HG03039 (cell line): ENCODE results near the gene MED12L.

Source experiments
- ATAC-seq: cut with Tn5 transposase; IDR thresholded peaks from one replicate; pipeline ENCODE4 v1.9.1; 2021; ENCODE audit warnings: mild to moderate bottlenecking, moderate library complexity; ENCODE audit not compliant: unreplicated experiment

Gene MED12L

GRCh38 chr3:151283907-151284461 is 198.5 kb downstream of the MED12L start:
- no peak for ATAC-seq

- ATAC-seq, result no peak
Measured at GRCh38 chr3:151285940-151286339, 200.5 kb downstream of the MED12L start.

GRCh38 chr3:151289445-151289844 is 204.0 kb downstream of the MED12L start:
- no peak for ATAC-seq

DNA sequence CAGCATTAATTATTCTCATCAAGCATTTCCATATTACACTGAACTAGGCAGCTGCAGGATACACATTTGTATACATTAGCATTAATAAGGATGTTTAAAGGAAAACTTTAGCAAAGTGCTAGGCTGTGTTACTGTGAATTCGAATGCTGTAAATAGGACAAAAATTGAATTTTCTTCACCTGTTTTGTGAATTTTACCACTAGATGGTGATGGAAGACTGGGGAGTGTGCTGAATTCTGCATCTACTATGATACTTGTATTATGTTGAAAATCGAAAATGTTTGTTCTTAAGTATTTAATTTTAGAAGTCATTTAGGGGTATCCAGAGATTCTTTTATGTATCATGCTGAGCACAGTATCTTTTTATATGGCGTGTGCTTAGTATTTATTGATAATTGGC is 205.2 kb downstream of the MED12L start:
- ATAC-seq, result no peak

- no peak for ATAC-seq
Measured at GRCh38 chr3:151293127-151293526, 207.7 kb downstream of the MED12L start.

DNA sequence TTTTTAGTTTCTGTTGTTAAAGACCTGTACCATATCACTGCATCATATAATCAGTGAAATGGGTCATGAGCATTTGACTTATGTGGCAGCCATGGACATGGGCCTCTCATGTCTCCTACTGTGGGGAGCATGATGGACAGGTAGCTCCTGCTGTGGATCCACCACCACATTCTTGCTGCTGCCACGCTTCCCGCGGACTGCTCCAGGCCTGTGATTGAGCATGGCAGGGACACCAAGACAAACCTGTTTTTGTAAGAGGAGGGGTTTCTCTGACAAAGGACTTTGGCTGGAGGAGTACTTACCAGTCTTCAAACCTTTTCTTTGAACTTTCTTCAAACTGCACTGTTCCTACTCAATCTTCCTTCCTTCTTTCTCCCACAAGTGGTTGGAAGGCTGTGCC is 210.8 kb downstream of the MED12L start:
- ATAC-seq, result no peak

- ATAC-seq, result no peak
Measured at GRCh38 chr3:151297429-151297828, 212.0 kb downstream of the MED12L start.

- no peak for ATAC-seq
Measured at GRCh38 chr3:151299006-151299405, 213.5 kb downstream of the MED12L start.

DNA sequence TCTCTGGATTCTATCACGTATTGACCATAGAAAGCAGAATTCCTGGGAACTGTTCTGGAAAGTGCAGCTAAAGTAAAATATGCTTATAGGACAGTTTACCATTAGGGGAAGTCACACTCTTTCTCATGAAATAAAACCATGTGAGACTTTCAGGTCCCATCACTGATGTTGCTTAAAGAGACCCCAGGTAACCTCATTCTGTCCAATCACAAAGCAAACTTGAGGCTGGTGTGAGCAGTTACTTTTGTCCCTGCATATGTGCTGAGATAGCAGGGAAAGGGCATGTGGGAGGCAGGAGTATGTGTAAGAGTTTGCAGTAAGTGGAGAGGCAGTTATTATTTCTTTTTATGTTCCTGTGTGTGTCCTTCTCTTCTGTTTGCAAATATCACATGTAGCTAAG is 215.1 kb downstream of the MED12L start:
- no peak for ATAC-seq

GRCh38 chr3:151301787-151302186 is 216.3 kb downstream of the MED12L start:
- no peak for ATAC-seq

DNA sequence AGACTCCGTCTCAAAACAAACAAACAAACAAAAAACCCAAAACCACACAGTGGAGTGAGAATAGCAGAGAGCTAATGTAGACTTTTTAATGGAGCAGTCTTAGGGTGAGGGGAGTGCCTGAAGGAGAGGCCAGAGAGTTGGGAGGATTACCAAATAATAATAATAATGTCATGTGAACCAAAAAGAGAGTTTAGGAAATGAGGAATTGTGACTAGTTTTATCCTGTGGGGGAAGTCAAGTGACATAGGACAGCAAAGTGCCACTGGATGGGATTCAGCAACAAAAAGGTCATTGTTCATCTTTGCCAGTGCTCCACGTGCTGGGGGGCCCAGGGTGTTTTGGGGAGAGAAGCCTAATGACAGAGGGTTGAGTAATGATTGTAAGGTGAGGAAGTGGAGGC is 218.3 kb downstream of the MED12L start:
- ATAC-seq, result no peak

DNA sequence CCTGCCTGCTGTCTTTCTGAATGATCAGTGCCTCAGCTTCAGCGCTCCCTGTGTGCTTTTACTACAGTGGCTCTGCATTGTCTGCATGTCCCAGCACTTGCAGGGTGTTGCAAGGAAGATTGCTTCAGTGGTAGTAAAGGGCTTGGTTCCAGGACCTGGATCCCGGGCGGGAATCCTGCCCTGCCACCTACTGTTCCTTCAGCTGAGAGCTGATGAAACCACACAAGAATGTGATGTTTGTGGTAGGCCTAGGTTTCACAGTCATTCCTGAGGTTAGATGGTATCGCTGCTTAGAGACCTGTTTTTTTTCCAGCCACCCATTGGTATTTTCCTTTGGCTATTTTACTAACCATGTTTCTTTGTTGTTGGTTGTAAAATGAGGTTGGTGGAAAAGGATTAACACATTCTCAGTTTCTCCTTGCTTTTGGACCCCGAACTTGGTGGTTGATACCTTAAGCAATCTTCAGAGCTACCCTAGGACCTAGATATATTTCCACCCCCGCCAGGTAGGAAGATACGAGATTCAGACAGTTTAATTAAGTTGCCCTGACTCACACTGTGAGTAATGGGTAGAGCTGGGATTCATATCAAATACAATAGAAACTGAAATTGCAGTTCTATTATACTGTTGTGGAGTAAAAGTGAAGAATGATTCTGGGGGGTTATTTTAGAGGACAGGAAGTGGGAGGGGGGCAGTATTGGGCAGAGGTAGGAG is 219.8 kb downstream of the MED12L start:
- ATAC-seq, result no peak

GRCh38 chr3:151305775-151306151 is 220.3 kb downstream of the MED12L start:
- ATAC-seq, result no peak

DNA sequence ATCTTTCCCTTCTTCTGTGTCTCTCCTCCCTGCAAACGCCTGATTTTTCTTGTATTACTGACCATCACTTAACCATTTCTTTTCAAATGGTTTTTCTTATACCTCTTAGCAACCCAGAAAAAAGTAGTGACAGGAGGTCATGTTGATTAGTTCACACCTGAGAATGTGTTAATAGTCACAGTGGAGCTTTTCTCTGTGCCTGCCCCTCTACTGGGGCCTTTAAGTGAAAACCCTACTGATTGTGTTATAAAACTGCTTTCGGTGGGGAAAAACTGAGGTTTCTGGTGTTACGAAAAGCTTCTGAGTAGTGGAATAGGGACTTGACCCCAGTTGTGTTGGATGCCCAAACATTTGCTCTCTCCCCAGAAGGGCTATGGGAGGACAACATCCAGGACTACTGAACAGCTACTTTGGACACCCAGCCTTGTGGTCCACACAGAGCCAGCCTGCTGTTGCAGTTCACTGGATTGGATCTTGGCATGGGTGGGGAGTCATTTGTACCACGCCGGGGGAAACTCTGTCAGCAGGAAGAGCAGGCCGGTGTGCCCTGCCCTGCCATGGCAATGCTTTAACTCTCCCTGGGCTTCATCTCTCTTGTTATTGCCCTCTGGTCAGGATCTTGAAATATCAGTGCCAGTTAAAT is 220.8 kb downstream of the MED12L start:
- no peak for ATAC-seq

- ATAC-seq, result no peak
Measured at GRCh38 chr3:151307131-151307530, 221.7 kb downstream of the MED12L start.

DNA sequence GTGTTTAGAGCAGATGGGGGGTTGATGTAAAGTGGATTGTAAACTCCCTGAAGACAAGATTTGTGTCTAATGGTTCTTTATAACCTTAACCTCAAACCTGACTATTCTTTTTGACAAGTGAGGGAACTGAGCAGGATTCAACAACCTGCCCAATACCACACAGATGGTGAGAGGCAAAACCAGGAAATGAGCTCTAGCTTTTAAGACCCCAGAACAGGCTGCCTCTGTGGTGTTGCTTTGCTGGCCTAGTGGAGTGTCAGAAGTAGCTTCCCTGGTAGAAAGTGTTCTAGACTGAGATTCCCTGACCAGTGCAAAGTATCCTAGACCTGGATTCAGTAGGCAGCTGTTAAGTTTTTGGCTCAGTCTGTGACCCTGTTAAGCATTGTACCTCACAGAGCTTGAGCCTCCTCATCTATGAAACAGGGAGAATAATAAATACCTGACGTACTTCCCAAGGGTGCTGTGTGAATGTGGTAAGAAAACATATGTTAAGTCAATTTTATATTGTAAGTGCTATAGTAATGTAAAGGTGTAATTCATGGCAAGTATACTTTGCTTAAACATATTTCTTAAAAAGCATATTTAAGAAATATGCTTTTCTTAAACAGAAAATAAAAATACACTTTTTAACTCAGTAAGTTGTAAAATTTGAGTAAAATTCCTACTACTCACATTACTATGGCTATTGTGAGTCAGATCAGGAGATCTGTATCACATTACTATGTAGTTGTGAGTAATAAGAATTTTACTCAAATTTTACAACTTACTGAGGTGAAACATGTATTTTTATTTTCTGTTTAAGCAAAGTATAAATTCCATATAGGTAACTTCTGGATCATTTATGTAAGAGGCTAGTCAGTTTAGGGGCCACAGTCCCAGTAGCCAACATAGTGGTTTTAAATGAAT is 222.4 kb downstream of the MED12L start:
- no peak for ATAC-seq

GRCh38 chr3:151309566-151309965 is 224.1 kb downstream of the MED12L start:
- no peak for ATAC-seq

GRCh38 chr3:151312972-151313371 is 227.5 kb downstream of the MED12L start:
- ATAC-seq, result no peak

- ATAC-seq, result no peak
Measured at GRCh38 chr3:151314137-151314536, 228.7 kb downstream of the MED12L start.

DNA sequence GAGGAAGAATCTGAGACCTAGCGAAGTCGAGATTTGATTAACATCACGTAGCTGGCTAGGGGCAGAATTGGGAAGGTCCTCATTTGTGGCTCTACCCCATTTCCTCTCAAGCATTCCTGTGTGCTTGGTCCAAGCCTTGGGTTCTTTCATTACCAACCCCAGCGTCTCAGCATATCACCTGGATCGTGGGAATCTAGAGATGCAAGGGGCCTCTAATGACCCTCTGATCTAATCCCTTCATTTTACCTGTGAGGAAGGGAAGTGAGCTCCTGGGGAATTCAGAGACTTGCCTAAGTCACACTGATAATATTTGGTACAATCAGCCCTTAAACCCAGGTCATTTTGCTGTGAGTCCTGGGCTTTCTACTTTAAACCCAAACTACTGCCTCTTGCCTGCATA is 229.1 kb downstream of the MED12L start:
- ATAC-seq, result no peak

GRCh38 chr3:151315136-151315535 is 229.7 kb downstream of the MED12L start:
- ATAC-seq, result no peak
